Peyer's patch (tissue), 4 donors: Measurements from ENCODE around the gene TXNRD2.

Source experiments
- CTCF ChIP-seq, 6 experiments: fragments of 450-650 bp in 4 of 6; fragments of 200-600 bp in 2 of 6; sonication (generic) in 1 of 6; IDR thresholded peaks; one replicate each; pipeline ENCODE4 v1.5.1; 2017 to 2019; ENCODE audit warnings: antibody characterized with exemption in 6 of 6, mild to moderate bottlenecking in 3 of 6, moderate library complexity in 1 of 6
- POLR2A ChIP-seq, 2 donors: fragments of 450-650 bp; IDR thresholded peaks; one replicate each; pipeline ENCODE4 v1.5.1; 2017; ENCODE audit warnings: antibody characterized with exemption in 2 of 2, mild to moderate bottlenecking in 2 of 2, moderate library complexity in 2 of 2

GRCh38 chr22:19940536-19941364, 868 bp downstream of the TXNRD2 start:
- TF ChIP-seq CTCF (IDR thresholded peaks at IDR 0.05): no peak
- TF ChIP-seq POLR2A (IDR thresholded peaks at IDR 0.05): no peak
